ENCODE results near the gene DSCAM.

Gene DSCAM

DNA sequence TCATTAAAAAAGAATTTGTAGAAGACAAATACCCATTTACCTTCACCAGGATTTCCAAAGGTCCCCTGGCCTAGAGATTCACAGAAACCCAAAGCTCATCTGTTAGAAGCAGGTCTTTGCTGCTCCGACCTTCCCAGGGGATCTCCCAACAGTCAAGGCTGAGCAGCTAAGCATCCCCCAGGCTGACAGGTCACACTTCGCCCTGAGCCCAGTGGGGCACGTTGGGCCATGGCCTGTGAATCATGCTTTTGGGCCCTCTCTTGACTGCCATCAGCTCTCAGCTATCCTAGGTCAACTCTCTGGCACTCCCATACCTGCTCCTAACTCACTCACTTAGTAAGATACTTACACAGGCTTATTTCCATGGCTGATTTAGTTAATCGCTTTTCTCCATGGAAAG is 157.7 kb downstream of the DSCAM start:
- H3F3A ChIP-seq (ENCODE audit: insufficient read depth), result no peaks in the 10 kb centered on the region
- no peak overlapping the region for H3K9ac ChIP-seq (ENCODE audit: low read length)
- no peak overlapping the region for H3K4me3 ChIP-seq (ENCODE audit: insufficient read depth, low read length, poor library complexity, severe bottlenecking)

DNA sequence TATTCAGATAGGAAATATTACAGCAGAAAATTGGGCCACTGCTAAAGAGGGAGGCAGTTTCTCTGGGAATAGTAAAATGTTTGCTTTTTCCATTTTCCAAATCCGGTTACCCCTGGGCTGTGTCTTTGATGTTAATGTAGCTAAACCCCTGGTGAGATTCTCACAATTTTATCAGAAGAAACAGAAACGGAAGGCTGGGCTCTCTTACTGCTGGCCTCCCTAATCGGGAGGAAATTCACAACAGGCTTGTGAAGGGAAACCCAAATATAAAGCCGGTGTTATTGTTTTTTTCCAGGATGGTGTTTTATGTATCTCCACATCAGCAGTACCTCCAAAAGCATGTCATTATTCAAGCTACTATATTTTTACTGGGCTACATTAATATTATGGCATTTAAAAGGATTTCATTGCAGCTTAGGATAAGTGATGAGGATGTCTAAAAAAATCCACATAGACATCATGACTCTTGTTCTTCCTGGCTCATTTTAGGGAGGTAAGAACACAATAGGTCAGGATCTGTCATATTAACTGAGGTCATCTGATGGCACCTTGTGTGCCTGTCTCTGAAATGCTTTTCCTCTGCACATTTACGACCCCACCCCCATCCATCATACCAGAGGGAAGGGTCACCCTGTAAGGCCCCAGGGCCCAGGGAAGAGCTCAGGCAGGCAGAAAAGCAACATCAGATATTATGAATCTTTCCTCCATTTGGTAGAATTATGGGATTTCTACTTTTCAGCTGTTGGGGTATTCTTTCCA is 158.7 kb downstream of the DSCAM start:
- H2AFZ ChIP-seq (ENCODE audit: low read depth, low read length, severe bottlenecking), result no peak overlapping the region
- H4K20me1 ChIP-seq (ENCODE audit: low read depth, low read length), result no peaks in the 10 kb centered on the region
- no peaks in the 10 kb centered on the region for H3K79me2 ChIP-seq (ENCODE audit: insufficient read depth, low read length)

More for the DNA sequence above, 157.7 kb downstream of the DSCAM start:
- H2AFZ ChIP-seq (ENCODE audit: low read depth, low read length, severe bottlenecking), result no peak overlapping the region
- H3K79me2 ChIP-seq (ENCODE audit: insufficient read depth, low read length), result no peaks in the 10 kb centered on the region
- no peak overlapping the region for H3K4me2 ChIP-seq (ENCODE audit: low read depth, low read length, poor library complexity, severe bottlenecking)
- H4K20me1 ChIP-seq (ENCODE audit: low read depth, low read length), result no peaks in the 10 kb centered on the region
- H3K9me2 ChIP-seq (replicated peaks; ENCODE audit: insufficient read depth, low read length), result no peaks in the 10 kb centered on the region
- no peak overlapping the region for H3K27ac ChIP-seq (ENCODE audit: low read depth, low read length)
- H3K36me3 ChIP-seq (ENCODE audit: low read length), result no peaks in the 10 kb centered on the region
- TF ChIP-seq, protein P1, sequence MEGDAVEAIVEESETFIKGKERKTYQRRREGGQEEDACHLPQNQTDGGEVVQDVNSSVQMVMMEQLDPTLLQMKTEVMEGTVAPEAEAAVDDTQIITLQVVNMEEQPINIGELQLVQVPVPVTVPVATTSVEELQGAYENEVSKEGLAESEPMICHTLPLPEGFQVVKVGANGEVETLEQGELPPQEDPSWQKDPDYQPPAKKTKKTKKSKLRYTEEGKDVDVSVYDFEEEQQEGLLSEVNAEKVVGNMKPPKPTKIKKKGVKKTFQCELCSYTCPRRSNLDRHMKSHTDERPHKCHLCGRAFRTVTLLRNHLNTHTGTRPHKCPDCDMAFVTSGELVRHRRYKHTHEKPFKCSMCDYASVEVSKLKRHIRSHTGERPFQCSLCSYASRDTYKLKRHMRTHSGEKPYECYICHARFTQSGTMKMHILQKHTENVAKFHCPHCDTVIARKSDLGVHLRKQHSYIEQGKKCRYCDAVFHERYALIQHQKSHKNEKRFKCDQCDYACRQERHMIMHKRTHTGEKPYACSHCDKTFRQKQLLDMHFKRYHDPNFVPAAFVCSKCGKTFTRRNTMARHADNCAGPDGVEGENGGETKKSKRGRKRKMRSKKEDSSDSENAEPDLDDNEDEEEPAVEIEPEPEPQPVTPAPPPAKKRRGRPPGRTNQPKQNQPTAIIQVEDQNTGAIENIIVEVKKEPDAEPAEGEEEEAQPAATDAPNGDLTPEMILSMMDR (IDR thresholded peaks at IDR 0.05; ENCODE audit: insufficient read depth, low read length, poor library complexity, severe bottlenecking), result no peak
- TF ChIP-seq EZH2phosphoT487 (conservative IDR thresholded peaks at IDR 0.05; ENCODE audit: low read length), result no peak
- no peaks in the 10 kb centered on the region for H3K27me3 ChIP-seq (ENCODE audit: low read length)
- H3K9me3 ChIP-seq (ENCODE audit: insufficient read depth, low read length), result no peaks in the 10 kb centered on the region

DNA sequence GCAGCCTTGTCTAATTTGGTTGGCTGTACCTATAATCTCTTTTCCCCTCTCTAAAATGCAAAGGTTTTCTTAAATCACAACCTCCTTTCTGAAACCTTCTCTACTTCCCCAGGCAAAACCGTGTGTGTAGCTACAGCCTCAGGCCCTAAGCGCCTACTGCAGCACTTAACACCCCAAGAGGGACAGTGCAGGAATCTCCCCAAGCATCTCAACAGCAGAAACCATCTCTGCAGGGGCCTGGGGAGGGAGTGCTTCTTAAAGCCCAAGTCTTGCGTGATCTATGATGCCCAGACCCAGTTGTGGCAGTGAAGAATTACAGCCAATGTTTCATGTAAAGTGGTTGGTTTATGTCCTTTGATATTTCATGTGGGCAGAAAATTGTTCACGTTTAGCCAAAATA is 159.3 kb downstream of the DSCAM start:
- H3K9me3 ChIP-seq (ENCODE audit: insufficient read depth, low read length), result no peaks in the 10 kb centered on the region
- H2AFZ ChIP-seq (ENCODE audit: low read depth, low read length, severe bottlenecking), result no peak overlapping the region
- no peak overlapping the region for H3K9ac ChIP-seq (ENCODE audit: low read length)
- no peaks in the 10 kb centered on the region for H3K79me2 ChIP-seq (ENCODE audit: insufficient read depth, low read length)
- H3K9me2 ChIP-seq (replicated peaks; ENCODE audit: insufficient read depth, low read length), result no peaks in the 10 kb centered on the region
- H3K36me3 ChIP-seq (ENCODE audit: low read length), result no peaks in the 10 kb centered on the region
- TF ChIP-seq, protein P1 (IDR thresholded peaks at IDR 0.05; ENCODE audit: insufficient read depth, low read length, poor library complexity, severe bottlenecking), result no peak
- TF ChIP-seq EZH2phosphoT487 (conservative IDR thresholded peaks at IDR 0.05; ENCODE audit: low read length), result no peak
- no peaks in the 10 kb centered on the region for H3K27me3 ChIP-seq (ENCODE audit: low read length)
- no peak overlapping the region for H3K4me2 ChIP-seq (ENCODE audit: low read depth, low read length, poor library complexity, severe bottlenecking)
- no peaks in the 10 kb centered on the region for H3F3A ChIP-seq (ENCODE audit: insufficient read depth)
- H3K4me3 ChIP-seq (ENCODE audit: insufficient read depth, low read length, poor library complexity, severe bottlenecking), result no peak overlapping the region
- no peak overlapping the region for H3K27ac ChIP-seq (ENCODE audit: low read depth, low read length)
- no peaks in the 10 kb centered on the region for H4K20me1 ChIP-seq (ENCODE audit: low read depth, low read length)

More for the DNA sequence above, 158.7 kb downstream of the DSCAM start:
- H3K27me3 ChIP-seq (ENCODE audit: low read length), result no peaks in the 10 kb centered on the region
- no peak overlapping the region for H3K27ac ChIP-seq (ENCODE audit: low read depth, low read length)
- TF ChIP-seq, protein P1 (IDR thresholded peaks at IDR 0.05; ENCODE audit: insufficient read depth, low read length, poor library complexity, severe bottlenecking), result no peak
- no peak for TF ChIP-seq EZH2phosphoT487 (conservative IDR thresholded peaks at IDR 0.05; ENCODE audit: low read length)
- no peaks in the 10 kb centered on the region for H3K9me2 ChIP-seq (replicated peaks; ENCODE audit: insufficient read depth, low read length)
- H3K4me2 ChIP-seq (ENCODE audit: low read depth, low read length, poor library complexity, severe bottlenecking), result no peak overlapping the region
- no peaks in the 10 kb centered on the region for H3K36me3 ChIP-seq (ENCODE audit: low read length)
- H3K9me3 ChIP-seq (ENCODE audit: insufficient read depth, low read length), result no peaks in the 10 kb centered on the region
- H3F3A ChIP-seq (ENCODE audit: insufficient read depth), result no peaks in the 10 kb centered on the region
- H3K4me3 ChIP-seq (ENCODE audit: insufficient read depth, low read length, poor library complexity, severe bottlenecking), result no peak overlapping the region
- no peak overlapping the region for H3K9ac ChIP-seq (ENCODE audit: low read length)

All from SU-DHL-6 (cell line).